GF-D8 (cell line): Measurements from ENCODE around the gene CDKN2D.

Experiments
- DNase-seq: peaks from one replicate; lab custom pipeline; 2025; lab: John Stamatoyannopoulos, UW

CDKN2D gene

GRCh38 chr19:10520652-10521318, 48.0 kb downstream of the CDKN2D start:
- no peak for DNase-seq

- no peak for DNase-seq
Observed at GRCh38 chr19:10519421-10519820, 49.4 kb downstream of the CDKN2D start.

GRCh38 chr19:10518444-10519361, 50.1 kb downstream of the CDKN2D start:
- DNase-seq = no peak

GRCh38 chr19:10517760-10518443, 50.9 kb downstream of the CDKN2D start:
- DNase-seq = no peak

GRCh38 chr19:10517361-10517759, 51.4 kb downstream of the CDKN2D start, which contains the start of gene S1PR5:
Gene S1PR5 (minus strand): TSS chr19:10517447. CDS start chr19:10515011, 2,436 bp downstream.
- DNase-seq = no peak

- no peak for DNase-seq
Observed at GRCh38 chr19:10516671-10517286, 52.0 kb downstream of the CDKN2D start.
